Ishikawa (cell line): ENCODE results near the gene GTF2A1L.

Experiments used
- CEBPB ChIP-seq: IDR thresholded peaks from 2 replicates; pipeline ENCODE4 v1.6.1; 2012
- CREB1 ChIP-seq: IDR thresholded peaks from 2 replicates; pipeline ENCODE4 v1.6.1; 2012; ENCODE audit warnings: low read depth
- EGR1 ChIP-seq: IDR thresholded peaks from 2 replicates; pipeline ENCODE4 v1.6.1; 2012
- EP300 ChIP-seq: IDR thresholded peaks from 2 replicates; pipeline ENCODE4 v1.6.1; 2012; ENCODE audit warnings: borderline replicate concordance
- FOXM1 ChIP-seq: IDR thresholded peaks from 2 replicates; pipeline ENCODE4 v1.6.1; 2012; ENCODE audit warnings: low read depth, borderline replicate concordance
- MAX ChIP-seq: IDR thresholded peaks from 2 replicates; pipeline ENCODE4 v1.6.1; 2012
- NFIC ChIP-seq: IDR thresholded peaks from 2 replicates; pipeline ENCODE4 v1.6.1; 2012
- RAD21 ChIP-seq: IDR thresholded peaks from 2 replicates; pipeline ENCODE4 v1.6.1; 2012; ENCODE audit warnings: low read depth
- REST ChIP-seq: IDR thresholded peaks from 2 replicates; pipeline ENCODE4 v1.6.1; 2012; ENCODE audit warnings: low read depth, mild to moderate bottlenecking
- TAF1 ChIP-seq: IDR thresholded peaks from 2 replicates; pipeline ENCODE4 v1.6.1; 2012; ENCODE audit warnings: low read depth, mild to moderate bottlenecking
- TCF12 ChIP-seq: IDR thresholded peaks from 2 replicates; pipeline ENCODE4 v1.6.1; 2012; ENCODE audit warnings: low read depth
- TEAD4 ChIP-seq: IDR thresholded peaks from 2 replicates; pipeline ENCODE4 v1.6.1; 2012
- USF1 ChIP-seq: IDR thresholded peaks from 2 replicates; pipeline ENCODE4 v1.6.1; 2012
- YY1 ChIP-seq: IDR thresholded peaks from 2 replicates; pipeline ENCODE4 v1.6.1; 2012; ENCODE audit warnings: low read depth
- ZBTB7A ChIP-seq: IDR thresholded peaks from 2 replicates; pipeline ENCODE4 v1.6.1; 2012; ENCODE audit warnings: low read depth

Gene GTF2A1L

GRCh38 chr2:48638261-48638660 is 20.6 kb downstream of the GTF2A1L start:
- no peak for TF ChIP-seq ZBTB7A
- no peak for TF ChIP-seq TEAD4
- no peak for TF ChIP-seq REST
- no peak for TF ChIP-seq YY1
- TF ChIP-seq TCF12, result no peak
- no peak for TF ChIP-seq EP300
- no peak for TF ChIP-seq RAD21
- no peak for TF ChIP-seq FOXM1
- TF ChIP-seq EGR1, result no peak
- no peak for TF ChIP-seq CEBPB
- TF ChIP-seq NFIC, result no peak
- no peak for TF ChIP-seq TAF1
- no peak for TF ChIP-seq USF1
- no peak for TF ChIP-seq CREB1
- no peak for TF ChIP-seq MAX

- TF ChIP-seq NFIC, result no peak
- TF ChIP-seq USF1, result no peak
- TF ChIP-seq CREB1, result no peak
- TF ChIP-seq MAX, result no peak
These were observed 33.6 kb downstream of the GTF2A1L start for GRCh38 chr2:48651158-48651790.

GRCh38 chr2:48668992-48669391 is 51.3 kb downstream of the GTF2A1L start:
- TF ChIP-seq REST (no peak), MAX (no peak), CREB1 (no peak), USF1 (no peak), FOXM1 (no peak), NFIC (no peak), ZBTB7A (no peak), YY1 (no peak), EP300 (no peak), EGR1 (no peak), TAF1 (no peak), TEAD4 (no peak), CEBPB (no peak), RAD21 (no peak), TCF12 (no peak)

- TF ChIP-seq TAF1 (no peak), NFIC (no peak)
These were observed 55.9 kb downstream of the GTF2A1L start for GRCh38 chr2:48673581-48673980.

GRCh38 chr2:48674933-48675332 is 57.3 kb downstream of the GTF2A1L start:
- TF ChIP-seq YY1, result no peak
- no peak for TF ChIP-seq TEAD4

- no peak for TF ChIP-seq TEAD4
- TF ChIP-seq YY1, result no peak
- no peak for TF ChIP-seq RAD21
- TF ChIP-seq EGR1, result no peak
- no peak for TF ChIP-seq CEBPB
- no peak for TF ChIP-seq MAX
- no peak for TF ChIP-seq EP300
These were observed 59.8 kb downstream of the GTF2A1L start for GRCh38 chr2:48677450-48677849.
